GM12878 (cell line): ENCODE data around the gene HNRNPAB. TPM values are rescaled to one million over a fixed set of nuclear protein-coding genes. Genes with fewer than 3 reads are reported as not detected.

Source experiments
- ATAC-seq: fragments of 200-7000 bp; cut with Tn5 transposase; 3 replicates; pipeline ENCODE4 v1.9.1; 2020; ENCODE audit warnings: mild to moderate bottlenecking, moderate library complexity
- BruUV-seq: library from RNA; stranded (reverse); fragments of 400-500 nt; replicated peaks from 2 replicates; lab custom pipeline; 2021; lab: Mats Ljungman, UMichigan
- CTCF ChIA-PET: fragments of 300-600 bp; sonication (Branson Sonifier 250); formaldehyde crosslinking; extraction: SDS; loops from one replicate; lab custom pipeline; 2021; ENCODE audit warnings: inconsistent platforms; lab: Yijun Ruan, JAX
- POLR2A ChIA-PET: fragments of 350-600 bp; formaldehyde crosslinking; extraction: SDS; loops from one replicate; lab custom pipeline; 2021; ENCODE audit warnings: inconsistent platforms; lab: Charles Lee
- RAD21 ChIA-PET: fragments of 300-600 bp; sonication (Branson Sonifier 250); formaldehyde crosslinking; loops from one replicate; lab custom pipeline; 2023; ENCODE audit warnings: antibody characterized with exemption; ENCODE audit not compliant: unreplicated experiment; lab: Charles Lee
- SMC1A ChIA-PET: fragments of 300-600 bp; sonication (Branson Sonifier 250); formaldehyde crosslinking; loops from one replicate; lab custom pipeline; 2023; ENCODE audit not compliant: unreplicated experiment, uncharacterized antibody; lab: Charles Lee
- DNase-seq: peaks from one replicate; pipeline ENCODE4 v3.0.0-alpha.2; 2011; ENCODE audit warnings: low read depth, low spot score
- FAIRE-seq: peaks from 3 replicates; lab custom pipeline; 2011; peaks lifted over from hg19 to GRCh38; lab: Jason Lieb, UNC
- H2AFZ ChIP-seq: 2 replicates; pipeline ENCODE4 v1.6.0; 2011; ENCODE audit warnings: low read depth, low read length, control low read depth; ENCODE audit not compliant: control insufficient read depth
- H3K27ac ChIP-seq: 2 replicates; pipeline ENCODE4 v1.5.1; 2011; ENCODE audit warnings: control low read depth; ENCODE audit not compliant: control insufficient read depth, insufficient read depth
- H3K27me3 ChIP-seq, 2 experiments: replicated peaks in 1 of 2; 2 replicates each; pipeline versions ENCODE4 v1.6.0 to v1.6.1; 2011; ENCODE audit warnings: low read length in 1 of 2; ENCODE audit not compliant: control insufficient read depth in 2 of 2, insufficient read depth in 2 of 2
- H3K36me3 ChIP-seq, 2 experiments: 2 replicates each; pipeline ENCODE4 v1.5.1; 2011; ENCODE audit warnings: low read length in 1 of 2; ENCODE audit not compliant: control insufficient read depth in 2 of 2, insufficient read depth in 2 of 2
- H3K4me1 ChIP-seq: 2 replicates; pipeline ENCODE4 v1.6.1; 2011; ENCODE audit warnings: mild to moderate bottlenecking, low read length, moderate library complexity, mixed read lengths; ENCODE audit not compliant: control insufficient read depth, insufficient read depth
- H3K4me2 ChIP-seq: 2 replicates; pipeline ENCODE4 v1.6.0; 2011; ENCODE audit warnings: control low read depth; ENCODE audit not compliant: control insufficient read depth, insufficient read depth
- H3K4me3 ChIP-seq: fragments of 200-600 bp; sonication (generic); 2 replicates; pipeline ENCODE4 v1.5.1; 2016
- H3K79me2 ChIP-seq: 2 replicates; pipeline ENCODE4 v1.6.0; 2011; ENCODE audit warnings: low read length; ENCODE audit not compliant: control insufficient read depth, insufficient read depth
- H3K9ac ChIP-seq: 2 replicates; pipeline ENCODE4 v1.8.0; 2011; ENCODE audit warnings: low read length, control low read depth, mixed read lengths; ENCODE audit not compliant: control insufficient read depth, insufficient read depth
- H3K9me3 ChIP-seq: replicated peaks from 3 replicates; pipeline ENCODE4 v1.5.1; 2011; ENCODE audit warnings: mild to moderate bottlenecking, low read length; ENCODE audit not compliant: control insufficient read depth, insufficient read depth
- H4K20me1 ChIP-seq: 2 replicates; pipeline ENCODE4 v1.6.0; 2011; ENCODE audit not compliant: control insufficient read depth, insufficient read depth
- CBFB ChIP-seq: IDR thresholded peaks from 2 replicates; pipeline ENCODE4 v1.6.1; 2016; ENCODE audit warnings: antibody characterized with exemption, low read depth
- DPF2 ChIP-seq: fragments of 450-650 bp; IDR thresholded peaks from 2 replicates; pipeline ENCODE4 v1.6.1; 2017; ENCODE audit warnings: mild to moderate bottlenecking
- EGR1 ChIP-seq, 2 experiments: IDR thresholded peaks; 1 replicate in 1 of 2; 2 replicates in 1 of 2; pipeline ENCODE4 v1.6.1; 2011 to 2012; ENCODE audit warnings: low read depth in 2 of 2, low read length in 2 of 2, borderline replicate concordance in 1 of 2, mild to moderate bottlenecking in 1 of 2, moderate library complexity in 1 of 2
- SMC3 ChIP-seq: IDR thresholded peaks from 2 replicates; pipeline ENCODE4 v1.6.1; 2011; ENCODE audit warnings: low read length, improper control_type of control experiment, borderline replicate concordance
- WGBS: methylation state at CpG from one replicate; pipeline ENCODE4 v1.1.6; 2016; ENCODE audit warnings: low lambda C conversion rate; ENCODE audit not compliant: insufficient replicate concordance, insufficient coverage; ENCODE audit errors: missing lambda C conversion rate; 5-methylcytosine and 5-hydroxymethylcytosine counted together
- in situ Hi-C: fragments of 300-500 bp; cut with MboI; formaldehyde crosslinking; loops from 9 replicates; pipeline ENCODE4 v1.14.3; 2018; ENCODE audit warnings: mixed read lengths
- intact Hi-C: fragments of 100-400 bp; cut with micrococcal nuclease; formaldehyde crosslinking; loops from one replicate; pipeline ENCODE4 v1.14.2; 2022; ENCODE audit not compliant: unreplicated experiment
- polyA plus RNA-seq, 11 experiments: library from polyadenylated mRNA; depleted of rRNA in 4 of 11; unstranded in 6 of 11; stranded (reverse) in 5 of 11; fragments of >200 nt; fragmentation: Nextera tagmentation in 4 of 11; fragmentation: Illumina TruSeq in 1 of 11; extraction: Ambion mirVana in 4 of 11; extraction: Trizol in 1 of 11; gene quantifications; 1 replicate in 1 of 11; 2 replicates in 10 of 11; pipeline versions ENCODE4 v1.2.1 to v1.2.3, GENCODE V29; 2011 to 2016; ENCODE audit warnings: inconsistent platforms in 2 of 11, missing spikeins in 2 of 11, low read depth in 1 of 11
- total RNA-seq, 4 experiments: library from RNA; depleted of rRNA in 3 of 4; stranded (reverse); fragments of >200 nt in 3 of 4; fragmentation: Illumina TruSeq in 1 of 4; extraction: Trizol in 1 of 4; gene quantifications; 2 replicates each; pipeline versions ENCODE4 v1.2.1 to v1.2.3, GENCODE V29; 2013 to 2021
- TF ChIP-seq, protein P1 (sequence below): IDR thresholded peaks from 2 replicates; pipeline ENCODE4 v1.6.1; 2012; ENCODE audit warnings: low read depth, low read length, improper control_type of control experiment
- TF ChIP-seq, protein P2 (sequence below): fragments of 450-650 bp; IDR thresholded peaks from 2 replicates; pipeline ENCODE4 v1.6.1; 2017; ENCODE audit warnings: mild to moderate bottlenecking, moderate library complexity

HNRNPAB gene
- total and polyA plus RNA-seq, 10 of the 15 experiments (the other 5 are each of a cell fraction or from before 2014, with no cell fraction given) = 42.3 to 330 (median 230) TPM

DNA sequence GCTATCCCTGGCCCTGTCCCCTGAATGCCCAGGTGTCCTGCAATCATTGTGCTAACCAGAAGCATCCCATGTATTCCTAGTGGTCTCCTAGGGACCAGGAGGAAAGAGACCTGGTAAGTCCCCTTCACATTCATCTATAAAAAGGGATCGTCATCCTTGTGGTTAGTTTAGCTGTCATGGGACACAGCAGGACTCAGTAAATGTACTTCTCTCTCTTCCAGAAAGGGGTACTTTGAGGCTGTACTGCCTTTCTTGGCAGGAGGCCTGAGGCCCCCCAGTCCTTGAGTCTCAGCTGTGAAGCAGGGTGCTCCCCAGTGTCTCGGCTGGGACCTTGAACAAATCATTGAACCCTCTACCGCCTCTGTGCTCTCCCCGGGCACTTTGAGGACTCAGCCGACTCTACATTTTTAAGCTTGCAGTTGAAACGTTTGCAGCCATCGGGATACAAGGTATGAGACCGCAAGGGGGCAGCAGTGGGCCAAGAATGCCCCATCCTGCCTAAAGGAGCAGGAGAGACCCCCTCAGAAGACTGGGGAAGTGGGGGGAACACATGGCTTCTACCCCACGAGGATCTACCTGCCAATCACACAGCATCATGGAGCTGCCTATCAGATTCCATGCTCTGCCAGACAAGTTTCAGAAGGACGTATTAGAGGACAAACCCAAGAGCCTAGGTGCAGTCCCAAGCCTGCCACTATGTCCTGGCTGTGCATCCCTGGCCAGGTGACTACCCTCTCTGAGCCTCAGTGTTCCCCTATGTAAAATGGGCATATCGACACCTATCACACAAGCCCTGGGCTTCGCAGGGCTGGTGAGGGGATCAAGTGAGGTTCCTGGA is 30.6 kb downstream of the HNRNPAB start (continued):
- TF ChIP-seq, protein P1, sequence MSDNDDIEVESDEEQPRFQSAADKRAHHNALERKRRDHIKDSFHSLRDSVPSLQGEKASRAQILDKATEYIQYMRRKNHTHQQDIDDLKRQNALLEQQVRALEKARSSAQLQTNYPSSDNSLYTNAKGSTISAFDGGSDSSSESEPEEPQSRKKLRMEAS = no peak
- TF ChIP-seq CBFB = no peak
- TF ChIP-seq SMC3 = peak; percentile 50; the same call in 1 of the 2 replicates

DNA sequence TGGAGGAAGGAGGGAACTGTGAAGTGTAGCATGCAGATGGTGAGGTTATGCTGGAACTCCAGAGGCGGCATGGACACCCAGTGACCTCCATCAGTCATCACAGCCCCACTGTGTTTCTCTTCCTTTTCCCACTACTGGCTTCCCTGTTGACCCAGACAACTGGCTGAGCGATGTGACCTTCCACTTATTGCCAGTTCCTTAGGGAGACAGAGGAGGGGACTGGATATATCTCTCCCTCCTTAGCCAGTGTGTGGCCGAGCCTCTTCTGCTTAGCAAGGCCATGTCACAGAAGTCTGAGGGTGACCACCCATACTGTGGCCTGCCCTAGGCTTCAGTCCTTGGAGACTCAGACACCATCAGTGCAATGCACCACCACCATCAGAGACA is 31.2 kb downstream of the HNRNPAB start:
- H3K9ac ChIP-seq = no peak overlapping the region
- ATAC-seq (no peak), DNase-seq (no peak), FAIRE-seq (no peak)
- no peaks in the 10 kb centered on the region; a peak in 2 of 4 replicates for H3K36me3 ChIP-seq
- ChIA-PET RAD21 (interaction anchor here (0.6 to 1.0 kb wide), 2 partner anchors 65 to 226 kb away, joined by 3 read pairs; no protein-coding TSS in a partner anchor), POLR2A (no interaction called here), CTCF (interaction anchor here (0.7 to 1.4 kb wide), 14 partner anchors 11 to 1261 kb away, joined by 3 to 6 read pairs (median 3); partner anchors contain the start of gene HNRNPAB), SMC1A (interaction anchor here (1.0 to 1.8 kb wide), 2 partner anchors 23 to 317 kb away, joined by 3 to 4 read pairs; no protein-coding TSS in a partner anchor)
- H2AFZ ChIP-seq = no peak overlapping the region
- H4K20me1 ChIP-seq = no peaks in the 10 kb centered on the region
- H3K27me3 ChIP-seq = no peaks in the 10 kb centered on the region
- intact Hi-C loops = loop anchor here (2.0 to 5.0 kb wide), 2 partner anchors 315 to 1257 kb away; no protein-coding TSS in a partner anchor
- no peak overlapping the region for H3K4me3 ChIP-seq
- in situ Hi-C loops = no loop called here
- no peak overlapping the region for H3K4me2 ChIP-seq
- no peak for TF ChIP-seq EGR1 (IDR thresholded peaks at IDR 0.05; ENCODE audit: borderline replicate concordance in 1 of 2, low read depth in 2 of 2, low read length in 2 of 2)
- TF ChIP-seq DPF2 = no peak
- TF ChIP-seq, protein P2, sequence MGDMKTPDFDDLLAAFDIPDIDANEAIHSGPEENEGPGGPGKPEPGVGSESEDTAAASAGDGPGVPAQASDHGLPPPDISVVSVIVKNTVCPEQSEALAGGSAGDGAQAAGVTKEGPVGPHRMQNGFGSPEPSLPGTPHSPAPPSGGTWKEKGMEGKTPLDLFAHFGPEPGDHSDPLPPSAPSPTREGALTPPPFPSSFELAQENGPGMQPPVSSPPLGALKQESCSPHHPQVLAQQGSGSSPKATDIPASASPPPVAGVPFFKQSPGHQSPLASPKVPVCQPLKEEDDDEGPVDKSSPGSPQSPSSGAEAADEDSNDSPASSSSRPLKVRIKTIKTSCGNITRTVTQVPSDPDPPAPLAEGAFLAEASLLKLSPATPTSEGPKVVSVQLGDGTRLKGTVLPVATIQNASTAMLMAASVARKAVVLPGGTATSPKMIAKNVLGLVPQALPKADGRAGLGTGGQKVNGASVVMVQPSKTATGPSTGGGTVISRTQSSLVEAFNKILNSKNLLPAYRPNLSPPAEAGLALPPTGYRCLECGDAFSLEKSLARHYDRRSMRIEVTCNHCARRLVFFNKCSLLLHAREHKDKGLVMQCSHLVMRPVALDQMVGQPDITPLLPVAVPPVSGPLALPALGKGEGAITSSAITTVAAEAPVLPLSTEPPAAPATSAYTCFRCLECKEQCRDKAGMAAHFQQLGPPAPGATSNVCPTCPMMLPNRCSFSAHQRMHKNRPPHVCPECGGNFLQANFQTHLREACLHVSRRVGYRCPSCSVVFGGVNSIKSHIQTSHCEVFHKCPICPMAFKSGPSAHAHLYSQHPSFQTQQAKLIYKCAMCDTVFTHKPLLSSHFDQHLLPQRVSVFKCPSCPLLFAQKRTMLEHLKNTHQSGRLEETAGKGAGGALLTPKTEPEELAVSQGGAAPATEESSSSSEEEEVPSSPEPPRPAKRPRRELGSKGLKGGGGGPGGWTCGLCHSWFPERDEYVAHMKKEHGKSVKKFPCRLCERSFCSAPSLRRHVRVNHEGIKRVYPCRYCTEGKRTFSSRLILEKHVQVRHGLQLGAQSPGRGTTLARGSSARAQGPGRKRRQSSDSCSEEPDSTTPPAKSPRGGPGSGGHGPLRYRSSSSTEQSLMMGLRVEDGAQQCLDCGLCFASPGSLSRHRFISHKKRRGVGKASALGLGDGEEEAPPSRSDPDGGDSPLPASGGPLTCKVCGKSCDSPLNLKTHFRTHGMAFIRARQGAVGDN = no peak
- BruUV-seq = no TSS peak
- H3K79me2 ChIP-seq = peaks cover 16% of the 10 kb centered on the region
- H3K4me1 ChIP-seq = peaks cover 51% of the 10 kb centered on the region
- H3K27ac ChIP-seq = no peak overlapping the region
- 42% methylated on average over 3 of the region's 3 CpGs for WGBS
- no peaks in the 10 kb centered on the region for H3K9me3 ChIP-seq
